Keratinocyte (primary cell): ENCODE results near the gene KRT2. TPM values are rescaled to one million over a fixed set of nuclear protein-coding genes. Genes with fewer than 3 reads are reported as not detected.

Experiments used
- DNase-seq: peaks from one replicate; pipeline ENCODE4 v3.0.0-alpha.2; 2011; ENCODE audit warnings: low read depth, missing footprints, low spot score
- FAIRE-seq: peaks from 2 replicates; lab custom pipeline; 2011; peaks lifted over from hg19 to GRCh38; lab: Jason Lieb, UNC
- H2AFZ ChIP-seq: 2 replicates; pipeline ENCODE4 v1.6.0; 2012; ENCODE audit warnings: low read length, control low read depth, inconsistent platforms; ENCODE audit not compliant: control insufficient read depth
- H3K27ac ChIP-seq: 2 replicates; pipeline ENCODE4 v1.5.1; 2011; ENCODE audit warnings: low read length; ENCODE audit not compliant: control insufficient read depth, insufficient read depth
- H3K27me3 ChIP-seq: 3 replicates; pipeline ENCODE4 v1.6.0; 2011; ENCODE audit warnings: low read length; ENCODE audit not compliant: control insufficient read depth, insufficient read depth; ENCODE audit errors: extremely low read depth
- H3K36me3 ChIP-seq, 2 experiments: 2 replicates in 1 of 2; 3 replicates in 1 of 2; pipeline ENCODE4 v1.5.1; 2011; ENCODE audit warnings: low read length in 2 of 2, mild to moderate bottlenecking in 1 of 2; ENCODE audit not compliant: control insufficient read depth in 2 of 2, insufficient read depth in 2 of 2; ENCODE audit errors: extremely low read depth in 1 of 2
- H3K4me1 ChIP-seq: 3 replicates; pipeline ENCODE4 v1.5.1; 2011; ENCODE audit warnings: low read length; ENCODE audit not compliant: control insufficient read depth, insufficient read depth; ENCODE audit errors: extremely low read depth
- H3K4me2 ChIP-seq: 3 replicates; pipeline ENCODE4 v1.6.0; 2011; ENCODE audit warnings: low read depth, low read length; ENCODE audit not compliant: control insufficient read depth, insufficient read depth; ENCODE audit errors: extremely low read depth
- H3K4me3 ChIP-seq, 3 experiments: fragments of 200-600 bp in 1 of 3; sonication (generic) in 1 of 3; 2 replicates in 2 of 3; 3 replicates in 1 of 3; pipeline ENCODE4 v1.5.1; 2011 to 2016; ENCODE audit warnings: low read length in 3 of 3, mild to moderate bottlenecking in 3 of 3, control low read depth in 2 of 3, inconsistent platforms in 1 of 3, low read depth in 1 of 3, mixed read lengths in 1 of 3, mixed run types in 1 of 3, moderate library complexity in 1 of 3; ENCODE audit not compliant: control insufficient read depth in 2 of 3, insufficient read depth in 2 of 3; ENCODE audit errors: extremely low read depth in 1 of 3
- H3K79me2 ChIP-seq: 2 replicates; pipeline ENCODE4 v1.6.0; 2012; ENCODE audit warnings: low read length; ENCODE audit not compliant: control insufficient read depth, insufficient read depth
- H3K9ac ChIP-seq: 3 replicates; pipeline ENCODE4 v1.6.0; 2011; ENCODE audit warnings: low read length; ENCODE audit not compliant: control insufficient read depth, insufficient read depth; ENCODE audit errors: extremely low read depth
- H3K9me1 ChIP-seq: 3 replicates; pipeline ENCODE4 v1.6.0; 2011; ENCODE audit warnings: low read length; ENCODE audit not compliant: control insufficient read depth, insufficient read depth; ENCODE audit errors: extremely low read depth
- H3K9me3 ChIP-seq: 2 replicates; pipeline ENCODE4 v1.5.1; 2012; ENCODE audit warnings: low read depth, low read length; ENCODE audit not compliant: control insufficient read depth
- H4K20me1 ChIP-seq: 3 replicates; pipeline ENCODE4 v1.6.0; 2011; ENCODE audit warnings: low read length; ENCODE audit not compliant: control insufficient read depth, insufficient read depth; ENCODE audit errors: extremely low read depth
- EZH2 ChIP-seq: IDR thresholded peaks from one replicate; pipeline ENCODE4 v1.6.1; 2012; ENCODE audit warnings: inconsistent platforms, mild to moderate bottlenecking, low read length, moderate library complexity
- dilution Hi-C: fragments of 300-500 bp; cut with MboI; formaldehyde crosslinking; loops from one replicate; pipeline ENCODE4 v1.7.0; 2020; ENCODE audit warnings: low sequenced_read_pairs; ENCODE audit not compliant: extremely low pct_ligation_motif_present
- polyA plus RNA-seq, 5 experiments: library from polyadenylated mRNA; depleted of rRNA in 3 of 5; stranded (reverse) in 3 of 5; stranded (forward) in 1 of 5; unstranded in 1 of 5; fragments of >200 nt; gene quantifications; 1 replicate in 1 of 5; 2 replicates in 3 of 5; 3 replicates in 1 of 5; pipeline versions ENCODE4 v1.2.1 to v1.2.3, GENCODE V29; 2011 to 2012; ENCODE audit warnings: missing spikeins in 2 of 5, low read depth in 1 of 5, low replicate concordance in 1 of 5
- TF ChIP-seq, protein P1 (sequence below), 3 experiments: IDR thresholded peaks in 1 of 3; conservative IDR thresholded peaks in 1 of 3; optimal IDR thresholded peaks in 1 of 3; 2 replicates in 2 of 3; 3 replicates in 1 of 3; pipeline versions ENCODE3 to v1.5.1; 2011; ENCODE audit warnings: low read length in 3 of 3, mild to moderate bottlenecking in 3 of 3, moderate library complexity in 2 of 3, control low read depth in 1 of 3, inconsistent platforms in 1 of 3; ENCODE audit not compliant: insufficient read depth in 2 of 3; ENCODE audit errors: extremely low read depth in 1 of 3

The KRT2 gene
- polyA plus RNA-seq, 1 donor (not counting 4 experiments of a cell fraction or from before 2014, with no cell fraction given), result 0.69 TPM

DNA sequence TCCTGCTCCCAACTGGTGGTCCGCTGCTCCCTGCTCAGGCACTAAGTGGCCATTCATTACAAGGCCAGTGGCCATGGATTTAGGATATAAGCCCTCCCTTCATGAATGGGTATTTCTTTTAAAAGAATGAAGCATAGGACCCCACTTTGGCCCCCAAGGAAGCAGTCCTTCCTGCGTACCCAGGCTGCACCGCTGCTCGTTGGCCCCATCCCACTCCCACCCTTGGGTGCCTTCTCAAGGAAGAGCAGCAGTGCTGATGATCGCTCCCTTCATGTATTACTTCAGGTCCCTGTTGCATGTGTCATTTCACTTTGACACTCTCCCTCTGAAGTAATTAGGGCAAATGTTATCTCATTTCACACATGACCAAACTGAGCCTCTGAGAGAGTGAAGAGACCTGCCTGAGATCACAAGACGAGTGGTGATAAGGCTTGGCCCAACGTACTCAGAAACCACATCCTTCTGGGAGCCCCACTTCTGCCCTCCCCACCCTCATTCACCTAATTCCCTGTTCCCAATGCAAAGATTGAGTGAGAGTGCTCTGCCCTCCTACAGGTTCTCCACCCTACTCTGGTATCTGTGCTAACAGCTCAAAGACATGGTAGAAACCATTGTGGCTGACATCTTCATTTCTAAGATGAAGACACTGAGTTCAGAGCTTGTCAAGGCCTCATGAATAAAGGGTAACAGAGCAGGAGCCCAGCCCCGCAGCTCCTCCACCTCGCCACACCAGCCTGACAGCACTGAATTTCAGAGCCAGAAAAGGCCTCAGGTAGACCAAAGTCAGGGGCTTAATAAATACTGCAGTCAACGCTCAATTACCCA, 10.3 kb upstream of the KRT2 start:
- H3K79me2 ChIP-seq, result no peaks in the 10 kb centered on the region
- TF ChIP-seq, protein P1, sequence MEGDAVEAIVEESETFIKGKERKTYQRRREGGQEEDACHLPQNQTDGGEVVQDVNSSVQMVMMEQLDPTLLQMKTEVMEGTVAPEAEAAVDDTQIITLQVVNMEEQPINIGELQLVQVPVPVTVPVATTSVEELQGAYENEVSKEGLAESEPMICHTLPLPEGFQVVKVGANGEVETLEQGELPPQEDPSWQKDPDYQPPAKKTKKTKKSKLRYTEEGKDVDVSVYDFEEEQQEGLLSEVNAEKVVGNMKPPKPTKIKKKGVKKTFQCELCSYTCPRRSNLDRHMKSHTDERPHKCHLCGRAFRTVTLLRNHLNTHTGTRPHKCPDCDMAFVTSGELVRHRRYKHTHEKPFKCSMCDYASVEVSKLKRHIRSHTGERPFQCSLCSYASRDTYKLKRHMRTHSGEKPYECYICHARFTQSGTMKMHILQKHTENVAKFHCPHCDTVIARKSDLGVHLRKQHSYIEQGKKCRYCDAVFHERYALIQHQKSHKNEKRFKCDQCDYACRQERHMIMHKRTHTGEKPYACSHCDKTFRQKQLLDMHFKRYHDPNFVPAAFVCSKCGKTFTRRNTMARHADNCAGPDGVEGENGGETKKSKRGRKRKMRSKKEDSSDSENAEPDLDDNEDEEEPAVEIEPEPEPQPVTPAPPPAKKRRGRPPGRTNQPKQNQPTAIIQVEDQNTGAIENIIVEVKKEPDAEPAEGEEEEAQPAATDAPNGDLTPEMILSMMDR (optimal IDR thresholded peaks at IDR 0.05 in 1 of 3, IDR thresholded peaks at IDR 0.05 in 1 of 3, conservative IDR thresholded peaks at IDR 0.05 in 1 of 3; ENCODE audit: extremely low read depth in 1 of 3, insufficient read depth in 2 of 3, low read length in 3 of 3), result no peak
- TF ChIP-seq EZH2, result no peak
- no peaks in the 10 kb centered on the region for H3K9me1 ChIP-seq
- no peaks in the 10 kb centered on the region for H4K20me1 ChIP-seq
- H2AFZ ChIP-seq, result no peak overlapping the region
- H3K9ac ChIP-seq, result no peak overlapping the region
- peaks cover 12% of the 10 kb centered on the region for H3K27me3 ChIP-seq
- H3K4me1 ChIP-seq, result peaks cover 6% of the 10 kb centered on the region
- no peak overlapping the region for H3K4me3 ChIP-seq
- H3K27ac ChIP-seq, result no peak overlapping the region
- H3K9me3 ChIP-seq, result no peaks in the 10 kb centered on the region
- dilution Hi-C loops, result no loop called here
- DNase-seq, result no peak
- FAIRE-seq, result no peak
- H3K4me2 ChIP-seq, result no peak overlapping the region
- no peaks in the 10 kb centered on the region for H3K36me3 ChIP-seq

DNA sequence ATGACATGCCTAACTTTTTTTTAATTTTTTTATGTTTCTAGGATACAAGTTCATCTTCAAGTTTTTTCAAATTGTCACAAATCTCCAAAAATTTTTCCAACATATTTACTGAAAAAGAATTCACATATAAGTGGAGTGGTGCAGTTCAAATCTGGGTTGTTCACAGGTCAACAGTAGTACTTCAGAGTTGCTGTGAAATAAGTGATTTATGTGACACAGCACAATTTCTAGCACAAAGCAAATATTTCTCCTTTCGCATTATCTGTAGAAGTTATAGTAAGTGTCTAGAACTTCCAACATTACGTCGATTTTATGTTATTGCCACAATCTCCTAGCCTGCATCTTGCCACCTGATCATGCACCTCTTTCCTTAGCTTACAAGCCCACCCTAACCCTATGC, 9.7 kb upstream of the KRT2 start:
- DNase-seq, result no peak
- peaks cover 6% of the 10 kb centered on the region for H3K4me1 ChIP-seq
- peaks cover 9% of the 10 kb centered on the region for H3K27me3 ChIP-seq
- H3K9me3 ChIP-seq, result no peaks in the 10 kb centered on the region
- H3K4me2 ChIP-seq, result no peak overlapping the region
- no peaks in the 10 kb centered on the region for H3K79me2 ChIP-seq
- FAIRE-seq, result no peak
- dilution Hi-C loops, result no loop called here
- H3K4me3 ChIP-seq, result no peak overlapping the region
- H4K20me1 ChIP-seq, result no peaks in the 10 kb centered on the region
- no peak overlapping the region for H3K9ac ChIP-seq
- H3K36me3 ChIP-seq, result no peaks in the 10 kb centered on the region
- no peak overlapping the region for H3K27ac ChIP-seq
- TF ChIP-seq, protein P1 (optimal IDR thresholded peaks at IDR 0.05 in 1 of 3, IDR thresholded peaks at IDR 0.05 in 1 of 3, conservative IDR thresholded peaks at IDR 0.05 in 1 of 3; ENCODE audit: extremely low read depth in 1 of 3, insufficient read depth in 2 of 3, low read length in 3 of 3), result no peak
- no peak for TF ChIP-seq EZH2
- H3K9me1 ChIP-seq, result no peaks in the 10 kb centered on the region
- no peak overlapping the region for H2AFZ ChIP-seq
